EL (cell line): ENCODE results near the gene FBXO10.
"Not testable (repeated sequence)": the region's sequence is repeated elsewhere in the genome, so short reads cannot be mapped to it uniquely, and the experiment has no call there.

Experiments used
- DNase-seq: peaks from one replicate; pipeline ENCODE4 v3.0.0-alpha.2; 2016

Gene FBXO10

GRCh38 chr9:37575921-37576721 lies at the start of gene FBXO10:
FBXO10 (minus strand) TSS chr9:37576380; CDS start chr9:37541768, 34,612 bp downstream.
- peak; percentile 73 for DNase-seq

DNA sequence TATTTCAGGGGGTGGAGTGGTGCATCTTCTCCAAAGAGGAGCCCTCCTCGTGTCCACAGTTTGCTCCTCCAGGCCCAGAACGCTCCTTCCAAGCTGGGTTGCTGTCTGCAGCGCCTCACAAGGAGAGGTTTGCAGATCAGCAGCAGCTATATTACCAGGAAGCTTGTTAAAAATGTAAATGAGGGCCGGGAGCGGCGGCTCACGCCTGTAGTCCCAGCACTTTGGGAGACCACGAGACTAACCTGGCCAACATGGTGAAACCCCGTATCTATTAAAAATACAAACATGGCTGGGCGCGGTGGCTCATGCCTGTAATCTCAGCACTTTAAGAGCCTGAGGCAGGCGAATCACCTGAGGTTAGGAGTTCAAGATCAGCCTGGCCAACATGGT lies 49.6 kb upstream of the FBXO10 start:
- no peak for DNase-seq

DNA sequence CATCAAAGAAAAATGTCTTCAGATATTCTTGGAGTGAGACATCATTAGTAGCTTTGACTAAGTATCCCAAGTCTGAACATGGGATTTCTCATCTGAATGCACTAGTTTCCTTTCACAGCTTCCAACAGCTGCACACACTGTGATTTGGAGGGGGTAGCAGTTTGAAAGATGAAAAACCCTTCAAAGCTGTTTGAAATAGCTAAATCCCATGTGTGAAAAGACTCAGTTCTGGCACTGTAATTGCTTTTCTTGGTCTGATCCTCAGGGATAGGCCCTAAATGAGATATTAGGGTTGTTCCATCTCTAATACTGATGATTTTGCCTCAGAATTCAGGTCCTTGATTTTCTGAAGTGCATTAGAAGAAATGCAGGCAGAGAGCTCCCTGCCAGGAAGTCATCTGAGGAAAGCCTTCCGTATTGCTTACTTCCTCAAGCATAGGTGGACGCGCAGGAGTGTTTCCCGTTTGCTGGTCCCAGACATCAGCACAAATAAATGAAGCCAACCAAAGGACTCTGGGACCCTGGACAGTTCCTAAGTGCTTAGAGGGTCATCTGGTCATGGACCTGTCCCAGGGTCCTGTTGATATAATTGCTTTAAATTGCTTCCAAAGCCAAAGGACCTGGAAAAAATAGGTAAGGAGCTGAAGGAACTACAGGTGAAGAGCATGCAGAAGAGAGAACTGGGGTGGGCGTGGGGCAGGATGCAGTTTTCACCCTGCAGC lies 49.0 kb upstream of the FBXO10 start:
- no peak for DNase-seq

- DNase-seq = no peak
These were observed 47.9 kb upstream of the FBXO10 start for GRCh38 chr9:37624073-37624472.

- DNase-seq = no peak
These were observed 47.1 kb upstream of the FBXO10 start for GRCh38 chr9:37623267-37623666.

GRCh38 chr9:37622462-37622861 lies 46.3 kb upstream of the FBXO10 start:
- DNase-seq = no peak

DNA sequence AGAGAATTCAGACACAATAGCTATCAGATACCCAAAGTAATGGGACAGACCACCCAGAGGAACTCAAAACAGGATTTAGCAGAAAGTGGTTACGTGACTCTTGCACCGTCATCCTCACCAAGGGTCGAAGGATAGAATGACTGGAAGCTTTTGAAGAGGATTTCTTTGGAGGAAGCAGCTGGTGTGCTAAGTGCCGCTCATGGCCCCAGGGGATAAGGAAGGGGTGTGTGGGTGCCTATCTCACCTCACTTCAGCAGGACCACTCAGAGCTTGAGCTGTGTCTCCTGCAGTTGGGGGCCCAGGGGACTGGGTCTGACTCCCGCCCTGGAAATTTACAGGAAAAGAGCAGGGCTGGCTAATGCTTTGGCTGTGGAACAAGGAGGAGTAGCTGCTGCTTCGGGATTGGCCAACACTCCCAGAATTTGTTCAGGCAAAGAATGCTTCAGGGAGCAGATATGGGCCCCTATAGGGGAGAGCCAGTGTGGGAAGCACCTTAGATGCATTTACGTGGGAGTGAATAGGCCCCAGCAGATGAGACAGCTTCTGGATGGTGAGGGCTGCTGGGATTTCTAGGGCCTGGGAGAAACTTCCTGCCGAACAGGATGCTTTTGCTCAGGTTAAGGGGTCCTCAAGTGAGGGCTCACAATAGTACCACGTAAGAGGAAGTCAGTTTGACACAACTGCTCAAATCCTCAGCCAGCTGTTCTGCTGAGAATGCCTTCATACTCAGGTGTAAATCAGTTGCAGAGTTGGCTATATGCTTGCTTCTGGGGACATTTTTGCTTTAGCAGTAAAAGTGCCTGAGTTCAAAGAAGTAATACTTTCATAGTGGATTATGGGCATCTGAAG lies 45.3 kb upstream of the FBXO10 start:
- DNase-seq = no peak

- no peak for DNase-seq
These were observed 44.2 kb upstream of the FBXO10 start for GRCh38 chr9:37620396-37620795.

DNA sequence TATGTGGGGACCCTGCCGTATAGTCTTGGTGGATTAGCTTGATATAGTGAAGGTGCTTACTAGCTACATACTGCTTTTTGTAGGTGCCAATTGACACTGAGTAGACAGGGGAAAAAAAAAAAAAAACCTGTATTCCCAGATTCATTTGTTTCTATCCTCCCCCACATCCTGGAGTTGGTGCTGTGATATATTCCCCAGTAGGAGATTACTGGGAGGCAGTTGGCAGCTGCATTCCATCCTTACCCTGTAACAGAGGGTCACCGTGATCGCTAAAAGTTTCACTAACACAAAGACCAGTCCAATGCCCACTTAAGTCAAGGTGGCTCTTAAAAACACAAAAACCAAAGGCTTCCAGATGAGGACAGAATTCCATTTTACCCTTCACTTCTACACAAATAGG lies 43.6 kb upstream of the FBXO10 start:
- DNase-seq = peak; percentile 8

DNA sequence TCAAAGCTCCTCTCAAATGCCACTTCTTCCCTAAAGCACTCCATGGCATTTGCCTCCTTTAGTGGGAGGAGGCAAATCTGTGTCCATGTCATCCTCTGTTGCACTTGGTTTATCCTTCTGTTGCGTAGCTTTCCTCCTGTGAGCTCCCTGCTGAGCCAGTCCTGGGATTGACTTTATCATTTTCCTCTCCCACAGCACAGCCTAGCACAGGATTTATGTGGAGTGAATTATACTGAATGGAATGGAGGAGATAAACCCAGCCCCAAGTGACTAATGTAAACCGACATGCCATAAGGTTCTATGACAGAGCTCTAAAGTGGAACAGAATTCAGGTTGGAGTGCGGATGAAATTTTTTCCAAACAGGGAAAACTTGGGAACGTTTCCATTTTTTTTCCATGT lies 42.6 kb upstream of the FBXO10 start:
- peak; percentile 76 for DNase-seq

GRCh38 chr9:37617832-37618231 lies 41.7 kb upstream of the FBXO10 start:
- DNase-seq = peak; percentile 64

- DNase-seq = no peak
These were observed 41.0 kb upstream of the FBXO10 start for GRCh38 chr9:37617161-37617560.

DNA sequence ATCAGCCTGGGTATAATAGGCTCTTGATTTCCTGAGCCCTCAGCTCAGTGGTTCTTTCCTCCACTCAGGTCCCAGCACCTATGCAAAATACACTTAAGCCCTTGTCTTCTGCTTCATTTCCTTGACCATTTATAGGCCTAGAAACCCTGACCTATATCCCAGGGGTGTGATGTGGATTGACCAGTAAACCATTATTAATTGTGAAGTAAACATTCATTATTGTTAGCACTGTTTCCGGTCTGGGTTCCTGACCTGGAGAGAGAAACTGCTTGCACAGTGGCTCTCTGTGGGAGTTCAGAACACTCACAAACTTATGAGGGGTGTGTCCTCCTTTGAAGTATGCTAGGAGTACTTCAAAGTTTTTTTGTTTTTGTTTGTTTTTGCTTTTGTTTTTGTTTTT lies 35.8 kb upstream of the FBXO10 start:
- no peak for DNase-seq

- DNase-seq = no peak
These were observed 34.8 kb upstream of the FBXO10 start for GRCh38 chr9:37611014-37611413.

- no peak for DNase-seq
These were observed 33.7 kb upstream of the FBXO10 start for GRCh38 chr9:37609735-37610397.

DNA sequence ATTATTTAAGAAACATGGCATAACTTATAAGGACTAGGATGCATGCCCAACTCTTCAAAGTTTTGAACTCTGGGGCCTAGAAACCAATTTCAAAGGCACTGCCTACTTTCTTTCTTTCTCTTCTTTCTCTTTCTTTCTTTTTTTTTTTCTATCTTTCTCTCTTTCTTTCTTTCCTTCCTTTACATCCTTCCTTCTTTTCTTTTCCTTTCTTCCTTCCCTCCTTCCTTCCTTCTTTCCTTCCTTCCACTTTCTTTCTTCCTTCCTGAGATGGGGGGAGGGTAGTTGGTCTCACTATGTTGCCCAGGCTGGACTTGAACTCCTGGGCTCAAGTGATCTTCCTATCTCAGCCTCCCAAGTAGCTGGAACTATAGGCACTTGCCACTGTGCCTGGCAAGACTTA lies 32.1 kb upstream of the FBXO10 start:
- no peak for DNase-seq

- DNase-seq = no peak
These were observed 28.1 kb upstream of the FBXO10 start for GRCh38 chr9:37604296-37604695.

DNA sequence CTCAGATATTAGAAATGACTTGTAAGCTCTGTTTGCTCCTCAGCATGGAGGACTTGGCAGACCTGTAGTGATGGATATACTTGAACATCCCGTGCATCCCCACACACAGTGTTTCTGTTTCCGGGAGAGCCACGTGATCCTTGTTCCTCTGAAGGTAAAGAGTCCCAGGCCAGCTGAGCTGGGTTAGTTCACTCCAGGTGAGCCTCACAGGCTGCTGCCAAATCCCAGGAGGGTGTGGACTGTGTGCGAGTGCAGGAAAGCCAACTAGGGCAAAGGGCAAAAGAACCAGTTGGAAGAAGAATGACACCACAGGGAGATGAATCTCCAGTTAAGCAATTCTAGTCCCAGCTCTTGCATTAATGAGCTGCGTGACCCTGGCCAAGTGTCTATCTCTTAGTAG lies 26.6 kb upstream of the FBXO10 start:
- DNase-seq = no peak

DNA sequence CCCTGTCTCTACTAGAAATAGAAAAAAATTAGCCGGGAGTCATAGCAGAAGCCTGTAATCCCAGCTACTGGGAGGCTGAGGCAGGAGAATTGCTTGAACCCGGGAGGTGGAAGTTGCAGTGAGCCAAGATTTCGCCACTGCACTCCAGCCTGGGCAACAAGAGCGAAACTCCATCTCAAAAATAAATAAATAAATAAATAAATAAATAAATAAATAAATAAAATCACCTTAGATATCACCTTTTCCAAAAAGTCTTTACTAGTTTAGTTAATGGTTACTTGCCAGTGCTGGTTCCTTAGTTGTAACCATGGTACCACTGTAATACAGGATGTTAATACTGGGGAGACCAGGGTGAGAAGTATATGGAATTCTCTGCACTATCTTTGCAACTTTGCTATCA lies 25.9 kb upstream of the FBXO10 start:
- not testable (repeated sequence) for DNase-seq

DNA sequence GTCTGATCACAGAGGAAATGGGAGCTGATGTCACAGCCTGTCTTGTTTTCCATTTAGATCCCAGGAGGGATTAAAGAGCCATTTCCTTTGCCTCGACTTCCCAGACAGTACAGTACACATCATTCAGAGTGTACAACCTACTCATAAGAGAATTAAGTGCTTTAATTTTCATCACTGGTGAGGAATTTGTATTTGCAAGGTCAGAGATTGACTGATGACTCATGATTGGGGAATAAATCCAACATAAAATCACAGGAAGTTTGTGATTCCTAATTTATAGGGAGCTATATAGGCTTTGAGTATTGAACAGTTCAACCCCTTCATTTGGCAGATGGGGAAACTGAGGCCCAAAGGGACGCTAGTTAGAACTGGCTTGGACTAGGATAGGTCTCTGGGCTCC lies 20.3 kb upstream of the FBXO10 start:
- peak; percentile 42 for DNase-seq

DNA sequence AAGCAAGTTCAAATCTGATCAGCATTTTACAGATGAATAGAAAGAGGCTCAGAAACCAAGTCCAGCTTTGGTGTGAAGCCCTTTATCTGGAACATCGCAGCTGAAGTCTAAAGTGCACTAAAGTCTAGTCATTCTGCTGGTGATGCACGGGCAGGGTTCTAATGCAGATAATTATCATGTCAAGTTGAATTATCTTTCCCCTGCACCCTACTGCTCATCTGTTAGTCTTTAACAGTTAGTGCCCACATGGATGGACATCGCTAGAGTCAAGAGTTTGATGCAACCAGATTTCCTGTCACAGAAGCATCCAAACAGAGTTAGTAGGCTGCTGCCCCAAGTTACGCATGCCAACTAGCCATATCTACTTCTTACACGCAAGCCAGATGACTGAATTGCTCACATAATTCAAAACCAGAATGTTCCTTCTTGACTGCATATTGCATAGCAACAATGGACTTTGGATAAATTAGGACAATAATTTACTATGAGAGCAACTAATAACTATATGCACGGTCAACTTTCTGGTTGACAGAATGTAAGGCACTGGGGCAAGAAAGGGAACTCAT lies 17.8 kb upstream of the FBXO10 start:
- no peak for DNase-seq

GRCh38 chr9:37592108-37592951 lies 16.1 kb upstream of the FBXO10 start, which contains the start of gene TOMM5:
TOMM5 (minus strand) TSS chr9:37592597; CDS start chr9:37592532, 65 bp downstream.
- DNase-seq = peak; percentile 93
